Measurements from ENCODE around the gene SULF2. TPM values are rescaled to one million over a fixed set of nuclear protein-coding genes. Genes with fewer than 3 reads are reported as not detected.
A peak's percentile ranks its signal among the peaks of the same experiment; 100 is the strongest.

Gene SULF2
- total and polyA plus RNA-seq, 9 of the 15 experiments (the other 6 are each of a cell fraction or from before 2014, with no cell fraction given), result 0.33 TPM; not detected in 8

GRCh38 chr20:47677635-47678453 is 107.4 kb downstream of the SULF2 start (continued):
- no peak for TF ChIP-seq BHLHE40 (IDR thresholded peaks at IDR 0.05; ENCODE audit: low read length)
- TF ChIP-seq ETV5 (CRISPR knock-in tag; IDR thresholded peaks at IDR 0.05; ENCODE audit: low read depth), result 0 out of 2 replicates have a peak, but pooled peaks have one; percentile 38
- TF ChIP-seq JUND (IDR thresholded peaks at IDR 0.05; ENCODE audit: borderline replicate concordance, low read depth, low read length), result peak; percentile 34; the same call in 1 of the 2 replicates
- TF ChIP-seq JUND (tag; IDR thresholded peaks at IDR 0.05; ENCODE audit: borderline replicate concordance, low read depth, low read length), result no peak; the same call in 2 of the 3 replicates
- no peak for TF ChIP-seq COPS2 (conservative IDR thresholded peaks at IDR 0.05)

GRCh38 chr20:47676912-47677634 is 108.2 kb downstream of the SULF2 start:
- Histone ChIP-seq H4K20me1 (replicated peaks; ENCODE audit: control insufficient read depth, insufficient read depth, low read length) (peaks cover 13% of the 10 kb centered on the region), H3K4me3 (no peak overlapping the region), H3K27ac (ENCODE audit: extremely low read depth, low read depth, low read length) (no peak overlapping the region), H3K9me3 (replicated peaks; ENCODE audit: control insufficient read depth, insufficient read depth, low read depth, low read length) (no peaks in the 10 kb centered on the region), H3K36me3 (ENCODE audit: control insufficient read depth, insufficient read depth, low read length) (no peaks in the 10 kb centered on the region), H3K9me1 (ENCODE audit: control insufficient read depth, insufficient read depth, low read length) (no peaks in the 10 kb centered on the region), H3K4me1 (replicated peaks in 1 of 2; ENCODE audit: control insufficient read depth in 2 of 2, insufficient read depth in 2 of 2, low read length in 2 of 2) (peaks cover 0 to 11% of the 10 kb centered on the region in 2 experiments; a peak in 1 of 5 replicates), H3K9ac (ENCODE audit: insufficient read depth in 1 of 2, low read depth in 2 of 2, low read length in 2 of 2) (no peak overlapping the region), H3K4me2 (ENCODE audit: insufficient read depth, low read length) (no peak overlapping the region), H2AFZ (ENCODE audit: low read depth, low read length) (no peak overlapping the region), H3K79me2 (ENCODE audit: control insufficient read depth, insufficient read depth, low read length) (no peaks in the 10 kb centered on the region), H3K27me3 (ENCODE audit: control insufficient read depth in 2 of 2, insufficient read depth in 2 of 2, low read length in 2 of 2) (peaks cover 26 to 84% of the 10 kb centered on the region in 2 experiments; a peak in 4 of 5 replicates)
- intact Hi-C loops (cut with micrococcal nuclease), result loop anchor here (2.0 to 5.0 kb wide), 3 partner anchors 36 to 945 kb away; no protein-coding TSS in a partner anchor
- in situ Hi-C loops (cut with MboI), result no loop called here
- CTCF ChIA-PET (ENCODE audit: low intra/inter-chr PET ratio), result interaction anchor here (0.6 to 3.7 kb wide), 3 partner anchors 35 to 944 kb away, joined by 3 to 22 read pairs (median 5); no protein-coding TSS in a partner anchor
- POLR2A ChIA-PET, result interaction anchor here (0.6 kb wide), 1 partner anchor 1010 kb away, joined by 3 read pairs; no protein-coding TSS in a partner anchor
- WGBS (ENCODE audit: insufficient coverage, low coverage, missing lambda C conversion rate), result 2% methylated on average over 16 of the region's 18 CpGs
- no TSS peak for BruUV-seq (replicated peaks)
- peak; percentile 29; the same call in 2 of the 3 replicates for ATAC-seq
- FAIRE-seq, result no peak
- DNase-seq (ENCODE audit: extremely low read depth in 1 of 4, low spot score in 3 of 4), result peak in 1 of 4 experiments; percentile 25
- TF ChIP-seq ZNF140 (CRISPR knock-in tag; IDR thresholded peaks at IDR 0.05) (no peak), CREM (IDR thresholded peaks at IDR 0.05; ENCODE audit: low read depth) (peak; percentile 46), ZNF584 (CRISPR knock-in tag; IDR thresholded peaks at IDR 0.05; ENCODE audit: low read depth) (no peak), HNRNPLL (IDR thresholded peaks at IDR 0.05; ENCODE audit: low read depth, low read length, poor library complexity, severe bottlenecking) (no peak), SRSF9 (IDR thresholded peaks at IDR 0.05; ENCODE audit: borderline replicate concordance, low read depth, low read length) (no peak), ZBTB11 (CRISPR knock-in tag; IDR thresholded peaks at IDR 0.05) (peak in 1 of 3 experiments; percentile 71; a peak in 2 of 6 replicates), BCOR (IDR thresholded peaks at IDR 0.05) (no peak)
- TF ChIP-seq, protein P1, sequence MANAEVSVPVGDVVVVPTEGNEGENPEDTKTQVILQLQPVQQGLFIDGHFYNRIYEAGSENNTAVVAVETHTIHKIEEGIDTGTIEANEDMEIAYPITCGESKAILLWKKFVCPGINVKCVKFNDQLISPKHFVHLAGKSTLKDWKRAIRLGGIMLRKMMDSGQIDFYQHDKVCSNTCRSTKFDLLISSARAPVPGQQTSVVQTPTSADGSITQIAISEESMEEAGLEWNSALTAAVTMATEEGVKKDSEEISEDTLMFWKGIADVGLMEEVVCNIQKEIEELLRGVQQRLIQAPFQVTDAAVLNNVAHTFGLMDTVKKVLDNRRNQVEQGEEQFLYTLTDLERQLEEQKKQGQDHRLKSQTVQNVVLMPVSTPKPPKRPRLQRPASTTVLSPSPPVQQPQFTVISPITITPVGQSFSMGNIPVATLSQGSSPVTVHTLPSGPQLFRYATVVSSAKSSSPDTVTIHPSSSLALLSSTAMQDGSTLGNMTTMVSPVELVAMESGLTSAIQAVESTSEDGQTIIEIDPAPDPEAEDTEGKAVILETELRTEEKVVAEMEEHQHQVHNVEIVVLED (CRISPR knock-in tag; IDR thresholded peaks at IDR 0.05), result no peak
